H54 (cell line): ENCODE measurements around the gene ARVCF.
A peak's percentile ranks its signal among the peaks of the same experiment; 100 is the strongest.

Source experiments
- DNase-seq: peaks from one replicate; pipeline ENCODE4 v3.0.0; 2011; ENCODE audit warnings: low spot score, mixed read lengths; ENCODE audit not compliant: insufficient read length
- FAIRE-seq: peaks from 3 replicates; lab custom pipeline; 2011; peaks lifted over from hg19 to GRCh38; lab: Jason Lieb, UNC
- POLR2A ChIP-seq: IDR thresholded peaks from 2 replicates; pipeline ENCODE4 v1.6.1; 2011; ENCODE audit warnings: low read depth, mild to moderate bottlenecking, low read length

ARVCF gene

GRCh38 chr22:20021196-20022181 is 4.9 kb upstream of the ARVCF start:
- TF ChIP-seq POLR2A, result no peak
- no peak for FAIRE-seq
- DNase-seq, result no peak

- FAIRE-seq, result no peak
Measured at GRCh38 chr22:20020533-20021195, 4.0 kb upstream of the ARVCF start, which contains the start of gene TANGO2. TANGO2 (plus strand) TSS chr22:20021110; CDS start chr22:20036799, 15,689 bp downstream.

DNA sequence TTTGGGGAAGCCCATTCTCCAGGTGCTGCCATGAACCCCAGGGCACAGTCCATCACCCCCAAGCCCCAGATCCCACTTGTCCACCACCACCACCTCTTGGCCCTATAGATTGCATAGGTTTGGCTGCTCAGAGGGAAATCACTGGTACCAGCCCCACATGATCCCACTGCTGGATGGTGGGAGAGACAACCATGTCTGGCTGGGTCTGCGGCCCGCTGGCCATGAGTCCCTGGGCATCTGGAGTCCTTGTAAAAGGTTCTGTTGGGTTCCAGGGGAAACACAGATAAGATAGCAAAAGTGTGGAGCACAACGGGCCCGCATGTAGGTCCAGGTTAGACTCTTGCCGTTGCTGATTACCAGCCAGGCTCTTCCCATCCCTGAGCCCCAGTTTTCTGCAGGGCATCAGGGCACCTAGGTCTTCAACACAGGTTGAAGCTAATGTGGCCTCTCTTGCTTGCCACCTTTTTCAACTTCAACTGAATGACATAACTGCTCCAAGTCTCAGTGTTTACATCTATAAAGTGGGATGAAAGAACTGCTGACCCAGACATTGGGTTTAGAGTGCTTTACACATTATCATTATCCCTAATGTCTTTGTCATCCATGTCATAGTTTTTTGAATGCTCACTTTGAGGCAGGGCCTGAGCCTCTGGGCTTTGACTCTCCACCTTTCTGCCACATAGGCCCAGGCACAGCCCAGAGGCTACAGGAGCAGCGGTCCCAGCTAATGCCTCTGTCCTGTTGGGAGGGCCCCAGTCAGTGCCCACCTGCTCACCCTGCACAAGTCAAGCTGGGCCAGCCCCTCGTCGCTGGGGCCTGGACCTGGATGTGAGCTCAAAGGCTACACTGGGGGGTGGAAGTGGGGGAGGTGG is 3.3 kb upstream of the ARVCF start:
- no peak for DNase-seq
- no peak for FAIRE-seq
- no peak for TF ChIP-seq POLR2A

More at GRCh38 chr22:20020533-20021195, 4.0 kb upstream of the ARVCF start, which contains the start of gene TANGO2:
- peak; percentile 86 for DNase-seq
- TF ChIP-seq POLR2A, result peak; percentile 52

DNA sequence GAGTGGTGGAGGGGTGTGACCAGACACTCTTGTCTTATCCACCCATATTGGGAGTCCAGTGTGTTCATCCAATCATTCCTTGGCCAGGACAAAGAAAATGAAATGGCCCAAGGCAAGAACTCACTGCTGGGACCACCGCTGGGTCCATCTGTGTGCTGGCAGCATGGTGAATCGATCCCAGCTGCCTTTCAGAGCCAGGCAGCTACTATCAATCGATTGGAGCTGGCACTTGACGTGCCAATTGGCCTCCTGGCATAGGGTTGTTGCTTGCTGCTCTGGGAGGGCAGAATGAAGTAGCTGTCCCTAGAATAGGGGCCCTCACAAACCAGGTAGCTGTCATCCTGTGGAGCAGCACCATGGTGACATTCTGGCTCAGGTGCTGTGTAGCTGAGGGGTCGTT is 1.4 kb upstream of the ARVCF start:
- DNase-seq (no peak), FAIRE-seq (no peak)
- TF ChIP-seq POLR2A, result no peak

GRCh38 chr22:20017622-20017958 is 967 bp upstream of the ARVCF start:
- no peak for TF ChIP-seq POLR2A
- DNase-seq (no peak), FAIRE-seq (no peak)

DNA sequence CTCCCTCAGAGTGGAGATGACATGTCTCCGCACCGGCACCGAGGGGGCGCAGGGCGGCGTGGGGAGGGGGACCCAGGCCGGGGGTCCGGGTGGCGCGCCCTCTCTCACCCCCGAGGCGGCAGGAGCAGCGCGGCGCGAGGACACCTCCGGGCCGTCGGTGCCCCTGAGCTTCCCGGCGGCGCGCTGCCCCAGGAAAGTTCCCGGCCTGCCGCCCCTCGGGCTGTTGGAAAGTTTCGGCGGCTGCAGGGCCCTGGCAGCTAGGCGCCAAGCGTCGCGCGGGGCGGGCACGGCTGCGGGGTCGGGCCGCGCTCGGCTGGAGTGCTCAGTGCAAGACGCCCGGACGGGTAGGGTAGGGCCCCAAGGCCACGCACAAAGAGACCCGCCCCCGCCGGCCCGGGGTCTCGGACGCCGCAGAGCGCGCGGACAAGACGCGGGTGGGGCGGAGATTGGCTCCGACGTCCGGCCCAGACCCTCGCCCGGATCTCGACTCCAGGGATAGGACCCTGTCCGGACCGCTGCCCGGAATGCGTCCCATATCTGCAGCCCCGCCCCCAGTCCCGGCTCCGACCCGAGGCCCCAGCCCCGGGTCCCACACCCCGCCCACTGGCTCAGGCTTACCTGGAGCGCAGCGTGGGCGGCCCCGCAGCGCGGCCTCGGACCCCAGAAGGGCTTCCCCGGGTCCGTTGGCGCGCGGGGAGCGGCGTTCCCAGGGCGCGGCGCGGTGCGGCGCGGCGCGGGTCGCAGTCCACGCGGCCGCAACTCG is 471 bp downstream of the ARVCF start:
- no peak for DNase-seq
- no peak for TF ChIP-seq POLR2A
- FAIRE-seq, result no peak

DNA sequence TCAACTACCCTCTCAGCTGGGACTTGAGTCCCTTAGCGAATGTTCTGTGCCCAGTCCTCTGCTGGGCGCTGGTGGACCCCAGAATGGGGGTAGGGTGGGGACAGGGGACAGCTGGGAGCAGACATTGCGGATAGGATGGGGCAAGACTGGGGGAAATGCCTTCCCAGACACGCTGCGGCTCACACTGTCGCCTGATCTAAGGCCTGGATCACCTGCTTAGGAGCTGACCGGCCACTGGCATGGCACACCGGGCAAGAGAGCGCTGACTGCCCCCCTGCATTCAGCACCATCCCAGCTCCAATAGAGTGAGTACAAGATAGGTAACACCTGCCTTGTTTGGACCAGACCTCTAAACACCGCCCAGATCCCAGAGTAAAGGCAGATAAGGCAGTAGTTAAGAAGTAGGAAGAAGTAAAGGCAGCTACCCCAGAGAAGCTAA is 1.4 kb downstream of the ARVCF start:
- FAIRE-seq (no peak), DNase-seq (no peak)
- TF ChIP-seq POLR2A, result no peak

GRCh38 chr22:20014526-20015186 is 2.0 kb downstream of the ARVCF start:
- no peak for DNase-seq
- no peak for TF ChIP-seq POLR2A
- FAIRE-seq, result no peak

- FAIRE-seq (no peak), DNase-seq (no peak)
- TF ChIP-seq POLR2A, result no peak
Measured at GRCh38 chr22:20013382-20013871, 3.2 kb downstream of the ARVCF start.

GRCh38 chr22:20012741-20013331 is 3.8 kb downstream of the ARVCF start:
- no peak for DNase-seq
- FAIRE-seq, result no peak
- TF ChIP-seq POLR2A, result no peak

DNA sequence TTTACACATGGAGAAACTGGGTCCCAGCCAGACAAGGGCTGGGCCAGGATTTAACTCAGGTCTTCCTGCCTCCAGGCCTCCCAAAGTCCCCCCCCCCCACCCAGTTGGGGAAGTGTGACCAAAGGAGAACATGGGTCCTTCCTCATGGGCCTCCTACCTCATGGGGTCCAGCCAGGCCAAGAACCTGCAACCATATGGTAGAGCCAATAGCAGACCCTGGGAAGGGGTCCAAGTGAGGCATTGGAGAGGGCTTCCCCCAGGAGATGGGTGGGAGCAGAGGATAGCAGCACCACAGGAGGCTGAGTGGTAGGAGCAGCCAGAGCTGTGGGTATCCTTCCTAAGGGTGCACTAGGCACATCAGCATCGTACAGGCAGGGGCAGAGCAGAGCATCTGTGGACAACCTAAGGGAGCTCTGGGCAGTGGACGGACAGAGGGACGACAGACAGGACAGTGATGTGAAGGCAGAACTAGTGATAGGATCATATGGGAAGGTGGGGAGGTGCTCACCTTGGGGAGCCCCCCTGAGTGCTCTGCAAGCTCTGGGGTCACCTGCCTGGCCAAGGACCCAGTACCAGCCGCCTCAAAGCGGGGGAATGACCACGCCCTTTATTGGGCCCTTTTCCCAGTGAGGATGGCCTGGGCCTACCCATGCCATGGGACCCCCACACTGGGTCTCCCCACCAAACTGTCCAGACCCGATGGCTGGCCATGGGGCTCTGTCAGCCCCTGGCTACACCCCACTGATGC is 4.5 kb downstream of the ARVCF start:
- no peak for DNase-seq
- no peak for FAIRE-seq
- TF ChIP-seq POLR2A, result no peak
